Neuronal stem cell (in vitro differentiated cells): Measurements from ENCODE around the gene SESTD1.
"Not testable (repeated sequence)": the region's sequence is repeated elsewhere in the genome, so short reads cannot be mapped to it uniquely, and the experiment has no call there.

ENCODE experiments used
- DNase-seq: peaks from one replicate; pipeline ENCODE4 v3.0.0-alpha.2; 2013; ENCODE audit warnings: low spot score
- H2AFZ ChIP-seq: one replicate; pipeline ENCODE4 v1.6.1; 2013; ENCODE audit warnings: mild to moderate bottlenecking, low read length, inconsistent platforms
- H2AK5ac ChIP-seq: 2 replicates; pipeline ENCODE4 v1.6.1; 2013; ENCODE audit warnings: low read depth, mild to moderate bottlenecking, inconsistent platforms, low read length, moderate library complexity, mixed read lengths
- H2BK120ac ChIP-seq: 2 replicates; pipeline ENCODE4 v1.6.1; 2013; ENCODE audit warnings: low read depth, mild to moderate bottlenecking, inconsistent platforms, low read length, moderate library complexity, mixed read lengths
- H2BK12ac ChIP-seq: one replicate; pipeline ENCODE4 v1.6.1; 2013; ENCODE audit warnings: low read length, inconsistent platforms
- H2BK15ac ChIP-seq: 2 replicates; pipeline ENCODE4 v1.6.1; 2013; ENCODE audit warnings: mild to moderate bottlenecking, low read length, inconsistent platforms, mixed read lengths
- H2BK5ac ChIP-seq: one replicate; pipeline ENCODE4 v1.6.1; 2013; ENCODE audit warnings: inconsistent platforms, mild to moderate bottlenecking, low read length, moderate library complexity
- H3K14ac ChIP-seq: one replicate; pipeline ENCODE4 v1.6.1; 2013; ENCODE audit warnings: low read length, inconsistent platforms
- H3K18ac ChIP-seq: 2 replicates; pipeline ENCODE4 v1.6.1; 2013; ENCODE audit warnings: low read length, inconsistent platforms
- H3K23ac ChIP-seq: 2 replicates; pipeline ENCODE4 v1.6.1; 2013; ENCODE audit warnings: low read depth, mild to moderate bottlenecking, mixed read lengths, low read length, inconsistent platforms; ENCODE audit not compliant: poor library complexity
- H3K27ac ChIP-seq: replicated peaks from 3 replicates; pipeline ENCODE4 v1.5.1; 2013; ENCODE audit warnings: low read length, inconsistent platforms
- H3K27me3 ChIP-seq, 3 experiments: 2 replicates each; pipeline ENCODE4 v1.6.1; 2013; ENCODE audit warnings: low read length in 3 of 3, mild to moderate bottlenecking in 2 of 3, inconsistent platforms in 1 of 3, low read depth in 1 of 3, mixed read lengths in 1 of 3, moderate library complexity in 1 of 3; ENCODE audit not compliant: control insufficient read depth in 3 of 3, insufficient read depth in 3 of 3
- H3K36me3 ChIP-seq, 2 donors: replicated peaks in 1 of 2; 2 replicates each; pipeline ENCODE4 v1.6.1; 2013; ENCODE audit warnings: low read length in 2 of 2; ENCODE audit not compliant: control insufficient read depth in 2 of 2, insufficient read depth in 2 of 2
- H3K4ac ChIP-seq: 2 replicates; pipeline ENCODE4 v1.6.1; 2013; ENCODE audit warnings: inconsistent platforms, mild to moderate bottlenecking, low read length, moderate library complexity
- H3K4me1 ChIP-seq, 2 donors: 1 replicate in 1 of 2; 2 replicates in 1 of 2; pipeline ENCODE4 v1.6.1; 2013; ENCODE audit warnings: low read length in 2 of 2, low read depth in 1 of 2; ENCODE audit not compliant: control insufficient read depth in 2 of 2, insufficient read depth in 1 of 2
- H3K4me2 ChIP-seq: one replicate; pipeline ENCODE4 v1.6.1; 2013; ENCODE audit warnings: mild to moderate bottlenecking, low read length, inconsistent platforms; ENCODE audit not compliant: insufficient read depth, poor library complexity, severe bottlenecking
- H3K4me3 ChIP-seq, 2 donors: 2 replicates each; pipeline ENCODE4 v1.5.1; 2013; ENCODE audit warnings: low read length in 2 of 2, mild to moderate bottlenecking in 2 of 2, inconsistent platforms in 1 of 2, moderate library complexity in 1 of 2
- H3K79me1 ChIP-seq: one replicate; pipeline ENCODE4 v1.6.1; 2013; ENCODE audit warnings: low read depth, mild to moderate bottlenecking, inconsistent platforms, low read length, moderate library complexity
- H3K9ac ChIP-seq: one replicate; pipeline ENCODE4 v1.6.1; 2013; ENCODE audit warnings: mild to moderate bottlenecking, low read depth, low read length, inconsistent platforms; ENCODE audit not compliant: poor library complexity
- H3K9me3 ChIP-seq, 2 donors: replicated peaks in 1 of 2; 2 replicates each; pipeline versions ENCODE3 to v1.6.1; 2013; ENCODE audit warnings: low read length in 2 of 2, mild to moderate bottlenecking in 2 of 2, inconsistent platforms in 1 of 2, low read depth in 1 of 2, mixed read lengths in 1 of 2, moderate library complexity in 1 of 2; ENCODE audit not compliant: control insufficient read depth in 2 of 2, insufficient read depth in 1 of 2
- H4K8ac ChIP-seq: one replicate; pipeline ENCODE4 v1.6.1; 2013; ENCODE audit warnings: low read depth, mild to moderate bottlenecking, inconsistent platforms, low read length, moderate library complexity
- H4K91ac ChIP-seq: one replicate; pipeline ENCODE4 v1.6.1; 2013; ENCODE audit warnings: low read length, low read depth, mild to moderate bottlenecking, inconsistent platforms; ENCODE audit not compliant: poor library complexity
- WGBS, 2 donors: extraction: QIAGEN DNeasy Blood & Tissue Kit; methylation state at CpG; one replicate each; pipeline ENCODE4 v1.1.7; 2013; ENCODE audit warnings: missing lambda C conversion rate in 2 of 2, mixed read lengths in 1 of 2; ENCODE audit not compliant: insufficient read length in 2 of 2, insufficient replicate concordance in 1 of 2; ENCODE audit errors: extremely low coverage in 2 of 2; 5-methylcytosine and 5-hydroxymethylcytosine counted together

SESTD1 gene

DNA sequence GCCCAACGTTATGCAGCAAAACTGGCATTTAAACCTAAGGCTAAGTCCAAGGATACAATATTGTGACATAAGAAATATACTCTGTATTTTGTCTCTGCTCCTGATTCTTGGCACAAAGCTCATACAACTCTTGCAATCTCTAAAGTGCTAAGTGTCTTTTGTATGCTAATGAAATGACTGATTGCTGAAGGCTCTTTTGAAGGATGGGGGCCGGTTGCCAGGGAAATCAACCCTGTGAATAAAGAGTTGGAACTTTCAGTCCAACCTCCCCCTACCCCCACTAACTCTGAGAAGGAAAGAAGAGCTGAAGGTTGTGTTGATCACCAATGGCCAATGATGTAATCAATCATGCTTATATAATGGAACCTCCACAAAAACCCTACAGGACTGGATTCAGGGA, 40.3 kb downstream of the SESTD1 start:
- no peak overlapping the region for H4K91ac ChIP-seq
- H3K23ac ChIP-seq = no peak overlapping the region
- no peaks in the 10 kb centered on the region for H3K79me1 ChIP-seq
- H2AK5ac ChIP-seq = no peak overlapping the region
- H3K4me1 ChIP-seq = peaks cover 6 to 7% of the 10 kb centered on the region in 2 donors
- no peaks in the 10 kb centered on the region for H3K36me3 ChIP-seq
- H3K18ac ChIP-seq = no peak overlapping the region
- H3K9me3 ChIP-seq = no peaks in the 10 kb centered on the region
- no peak overlapping the region for H2BK15ac ChIP-seq
- no peak overlapping the region for H3K27ac ChIP-seq
- no peak overlapping the region for H3K9ac ChIP-seq
- H4K8ac ChIP-seq = no peak overlapping the region
- no peak overlapping the region for H2BK5ac ChIP-seq
- H2BK12ac ChIP-seq = no peak overlapping the region
- H3K4me3 ChIP-seq = no peak overlapping the region
- H3K4ac ChIP-seq = no peak overlapping the region
- no peak overlapping the region for H2AFZ ChIP-seq
- DNase-seq = no peak
- no peak overlapping the region for H3K14ac ChIP-seq
- no peaks in the 10 kb centered on the region for H3K27me3 ChIP-seq
- H2BK120ac ChIP-seq = no peak overlapping the region
- no peak overlapping the region for H3K4me2 ChIP-seq
- no CpG with 5 or more reads among the region's 2 CpGs for WGBS, 2 donors

DNA sequence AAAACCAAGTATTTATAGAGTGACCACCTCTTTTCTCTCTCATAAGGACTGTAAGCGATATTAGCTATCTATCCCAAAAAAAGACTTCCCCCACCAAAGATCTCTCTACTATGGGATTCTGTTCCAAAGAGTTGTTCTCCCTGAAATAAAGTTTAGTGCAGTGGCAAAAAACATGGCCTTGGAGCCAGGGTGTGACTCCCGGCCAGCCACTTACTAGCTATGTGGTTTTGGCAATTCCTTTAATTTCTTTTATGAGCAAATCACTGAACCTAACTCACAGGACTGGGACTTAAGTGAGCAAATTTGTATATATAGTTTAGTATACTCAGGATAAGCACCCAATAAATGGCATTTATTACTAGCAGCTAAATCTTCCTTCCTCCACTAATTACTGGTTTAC, 42.6 kb downstream of the SESTD1 start:
- Histone ChIP-seq H3K79me1 (no peaks in the 10 kb centered on the region), H4K91ac (no peak overlapping the region), H2BK12ac (no peak overlapping the region), H3K14ac (no peak overlapping the region), H3K36me3 (no peaks in the 10 kb centered on the region), H3K4ac (no peak overlapping the region), H3K4me2 (no peak overlapping the region), H3K23ac (no peak overlapping the region), H3K9me3 (peaks cover 0 to 2% of the 10 kb centered on the region in 2 donors), H3K4me1 (peaks cover 6 to 7% of the 10 kb centered on the region in 2 donors), H3K18ac (no peak overlapping the region), H2BK15ac (no peak overlapping the region), H3K27me3 (no peaks in the 10 kb centered on the region), H2AK5ac (no peak overlapping the region), H2BK5ac (no peak overlapping the region), H4K8ac (no peak overlapping the region), H3K27ac (no peak overlapping the region), H2BK120ac (no peak overlapping the region), H3K9ac (no peak overlapping the region), H3K4me3 (no peak overlapping the region), H2AFZ (no peak overlapping the region)
- DNase-seq = no peak
- WGBS, 2 donors = no CpG with 5 or more reads among the region's 2 CpGs

DNA sequence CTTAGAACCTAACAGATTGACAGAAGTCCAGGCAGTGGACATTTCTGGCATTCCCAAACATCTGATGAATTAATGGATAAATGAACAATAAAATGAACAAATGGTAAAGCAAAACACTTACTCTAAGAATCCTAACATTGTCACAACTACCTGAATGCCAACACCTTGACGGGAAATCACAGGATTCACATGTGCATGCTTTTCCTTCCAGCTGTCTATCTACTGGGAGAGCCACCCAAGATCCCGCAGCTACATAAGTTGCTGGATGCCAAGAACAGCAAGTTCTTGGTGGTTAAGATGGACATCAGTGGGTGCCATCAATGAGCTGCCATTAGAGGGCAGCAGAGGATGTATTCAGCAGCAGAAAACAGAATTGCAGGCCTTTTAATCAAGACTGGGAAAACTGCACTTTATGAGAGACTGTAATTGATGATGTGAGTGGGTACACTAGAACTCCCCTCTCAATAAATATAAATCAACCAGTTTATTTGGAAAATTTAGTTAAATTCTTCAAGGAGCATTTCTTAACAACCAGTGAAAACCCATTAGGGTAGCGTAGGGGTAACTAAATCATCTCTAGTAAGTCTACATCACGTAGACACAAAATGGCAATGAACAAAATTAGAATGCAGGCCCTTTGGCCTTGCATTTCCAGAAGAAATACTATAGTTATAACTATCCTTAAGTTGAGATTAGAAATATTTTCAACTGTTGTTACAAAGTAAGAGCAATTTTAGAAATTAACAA, 45.6 kb downstream of the SESTD1 start:
- H3K27ac ChIP-seq = no peak overlapping the region

DNA sequence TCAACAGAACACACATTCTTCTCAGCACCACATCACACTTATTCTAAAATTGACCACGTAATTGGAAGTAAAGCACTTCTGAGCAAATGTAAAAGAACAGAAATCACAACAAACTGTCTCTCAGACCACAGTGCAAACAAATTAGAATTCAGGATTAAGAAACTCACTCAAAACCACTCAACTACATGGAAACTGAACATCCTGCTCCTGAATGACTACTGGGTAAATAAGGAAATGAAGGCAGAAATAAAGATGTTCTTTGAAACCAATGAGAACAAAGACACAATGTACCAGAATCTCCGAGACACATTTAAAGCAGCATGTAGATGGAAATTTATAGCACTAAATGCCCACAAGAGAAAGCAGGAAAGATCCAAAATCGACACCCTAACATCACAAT, 50.0 kb downstream of the SESTD1 start:
- H3K4me3 ChIP-seq, H2BK5ac ChIP-seq, H3K9me3 ChIP-seq, H4K91ac ChIP-seq, H3K9ac ChIP-seq, H4K8ac ChIP-seq, H3K18ac ChIP-seq, H3K23ac ChIP-seq, H3K36me3 ChIP-seq, H3K27ac ChIP-seq, H2BK120ac ChIP-seq, H2AK5ac ChIP-seq, H3K4me2 ChIP-seq, H3K27me3 ChIP-seq, H2BK15ac ChIP-seq, H3K14ac ChIP-seq, H2BK12ac ChIP-seq, H3K4ac ChIP-seq, H2AFZ ChIP-seq, H3K4me1 ChIP-seq, H3K79me1 ChIP-seq, DNase-seq: not testable (repeated sequence)
- WGBS, 2 donors = no CpG with 5 or more reads among the region's 3 CpGs

More for the DNA sequence above, 45.6 kb downstream of the SESTD1 start:
- Histone ChIP-seq H3K4ac (no peak overlapping the region), H3K4me2 (no peak overlapping the region), H3K18ac (no peak overlapping the region), H3K23ac (no peak overlapping the region), H3K27me3 (no peaks in the 10 kb centered on the region), H2BK12ac (no peak overlapping the region), H2AFZ (no peak overlapping the region), H2BK5ac (no peak overlapping the region), H2BK15ac (no peak overlapping the region), H3K9me3 (peaks cover 0 to 2% of the 10 kb centered on the region in 2 donors), H2AK5ac (no peak overlapping the region), H3K4me1 (no peaks in the 10 kb centered on the region), H3K9ac (no peak overlapping the region), H3K4me3 (no peak overlapping the region), H3K36me3 (no peaks in the 10 kb centered on the region), H4K91ac (no peak overlapping the region), H3K14ac (no peak overlapping the region), H2BK120ac (no peak overlapping the region), H4K8ac (no peak overlapping the region), H3K79me1 (no peaks in the 10 kb centered on the region)
- peak; percentile 53 for DNase-seq
- WGBS, 2 donors = no CpG with 5 or more reads among the region's 4 CpGs
